ENCODE data around the gene KLHL2.

- TF ChIP-seq EZH2 (IDR thresholded peaks at IDR 0.05) (no peak), POLR2AphosphoS5 (IDR thresholded peaks at IDR 0.05; ENCODE audit: borderline replicate concordance, low read depth, low read length) (no peak)
These were observed 119.5 kb downstream of the KLHL2 start for GRCh38 chr4:165326831-165327210.
